ENCODE measurements around the gene SLC46A2. TPM values are rescaled to one million over a fixed set of nuclear protein-coding genes. Genes with fewer than 3 reads are reported as not detected.

Gene SLC46A2
- total RNA-seq, 5 donors from 2014 or later (not counting 1 experiment from before 2014, with no cell fraction given) = not detected

- Histone ChIP-seq H3K27ac (ENCODE audit: low read length) (no peak overlapping the region), H3K4me3 (ENCODE audit: control insufficient read depth in 1 of 2, extremely low read depth in 1 of 2, low read length in 1 of 2) (no peak overlapping the region), H3K4me1 (ENCODE audit: control insufficient read depth in 1 of 2, extremely low read depth in 1 of 2, insufficient read depth in 2 of 2, low read length in 2 of 2) (no peaks in the 10 kb centered on the region), H3K36me3 (ENCODE audit: control insufficient read depth in 2 of 2, extremely low read depth in 1 of 2, insufficient read depth in 1 of 2, low read length in 1 of 2) (peaks cover 8 to 23% of the 10 kb centered on the region in 2 donors), H3K27me3 (replicated peaks in 1 of 2; ENCODE audit: control insufficient read depth in 2 of 2, extremely low read depth in 1 of 2, insufficient read depth in 2 of 2, low read length in 1 of 2) (no peaks in the 10 kb centered on the region), H3K9me3 (no peaks in the 10 kb centered on the region)
- ATAC-seq (replicated peaks in 1 of 4) = no peak
- Mint-ChIP-seq H3K27ac (no peak overlapping the region), H3K4me1 (peaks cover 0 to 31% (median 18%) of the 10 kb centered on the region in 3 donors), H3K27me3 (no peaks in the 10 kb centered on the region), H3K36me3 (peaks cover 34% of the 10 kb centered on the region), H3K9me3 (no peaks in the 10 kb centered on the region), H3K4me3 (no peak overlapping the region)
- DNase-seq = no peak
- WGBS (ENCODE audit: insufficient coverage) = 42% methylated on average over 2 of the region's 2 CpGs
- ChIA-PET POLR2A (no interaction called here), CTCF (no interaction called here)
Measured at GRCh38 chr9:112863746-112864145, 26.9 kb downstream of the SLC46A2 start.

GRCh38 chr9:112863214-112863613 lies 27.5 kb downstream of the SLC46A2 start:
- POLR2A ChIA-PET = no interaction called here
- H3K36me3 Mint-ChIP-seq = peaks cover 29% of the 10 kb centered on the region
- H3K4me1 Mint-ChIP-seq = peaks cover 0 to 35% (median 21%) of the 10 kb centered on the region in 3 donors
- Histone ChIP-seq H3K9me3 (no peaks in the 10 kb centered on the region), H3K4me3 (ENCODE audit: control insufficient read depth in 1 of 2, extremely low read depth in 1 of 2, low read length in 1 of 2) (no peak overlapping the region), H3K27ac (ENCODE audit: low read length) (no peak overlapping the region), H3K27me3 (replicated peaks in 1 of 2; ENCODE audit: control insufficient read depth in 2 of 2, extremely low read depth in 1 of 2, insufficient read depth in 2 of 2, low read length in 1 of 2) (no peaks in the 10 kb centered on the region), H3K36me3 (ENCODE audit: control insufficient read depth in 2 of 2, extremely low read depth in 1 of 2, insufficient read depth in 1 of 2, low read length in 1 of 2) (peaks cover 8 to 18% of the 10 kb centered on the region in 2 donors), H3K4me1 (ENCODE audit: control insufficient read depth in 1 of 2, extremely low read depth in 1 of 2, insufficient read depth in 2 of 2, low read length in 2 of 2) (no peaks in the 10 kb centered on the region)
- CTCF ChIA-PET = no interaction called here
- no peak for DNase-seq
- 0% methylated on average over 2 of the region's 4 CpGs for WGBS (ENCODE audit: insufficient coverage)
- no peak overlapping the region for H3K27ac Mint-ChIP-seq
- no peaks in the 10 kb centered on the region for H3K9me3 Mint-ChIP-seq
- H3K4me3 Mint-ChIP-seq = no peak overlapping the region
- H3K27me3 Mint-ChIP-seq = no peaks in the 10 kb centered on the region
- no peak for ATAC-seq (replicated peaks in 1 of 4)

GRCh38 chr9:112861638-112862555 lies 28.8 kb downstream of the SLC46A2 start:
- H3K27me3 ChIP-seq (replicated peaks in 1 of 2; ENCODE audit: control insufficient read depth in 2 of 2, extremely low read depth in 1 of 2, insufficient read depth in 2 of 2, low read length in 1 of 2) = no peaks in the 10 kb centered on the region

GRCh38 chr9:112861155-112861554 lies 29.5 kb downstream of the SLC46A2 start:
- Mint-ChIP-seq H3K4me1 (peaks cover 0 to 35% (median 23%) of the 10 kb centered on the region in 3 donors), H3K27ac (no peak overlapping the region), H3K36me3 (peaks cover 21% of the 10 kb centered on the region), H3K27me3 (no peaks in the 10 kb centered on the region), H3K4me3 (no peak overlapping the region), H3K9me3 (no peaks in the 10 kb centered on the region)
- ChIA-PET POLR2A (interaction anchor here in 1 of 2 donors (0.9 kb wide), 1 partner anchor 189 kb away, joined by 5 read pairs; no protein-coding TSS in a partner anchor), CTCF (interaction anchor here in 1 of 2 donors (0.6 kb wide), 1 partner anchor 411 kb away, joined by 5 read pairs; no protein-coding TSS in a partner anchor)
- H3K9me3 ChIP-seq = no peaks in the 10 kb centered on the region
- H3K4me3 ChIP-seq (ENCODE audit: control insufficient read depth in 1 of 2, extremely low read depth in 1 of 2, low read length in 1 of 2) = no peak overlapping the region
- no peak overlapping the region for H3K27ac ChIP-seq (ENCODE audit: low read length)
- ATAC-seq (replicated peaks in 1 of 4) = no peak
- no peaks in the 10 kb centered on the region for H3K27me3 ChIP-seq (replicated peaks in 1 of 2; ENCODE audit: control insufficient read depth in 2 of 2, extremely low read depth in 1 of 2, insufficient read depth in 2 of 2, low read length in 1 of 2)
- H3K4me1 ChIP-seq (ENCODE audit: control insufficient read depth in 1 of 2, extremely low read depth in 1 of 2, insufficient read depth in 2 of 2, low read length in 2 of 2) = no peaks in the 10 kb centered on the region
- H3K36me3 ChIP-seq (ENCODE audit: control insufficient read depth in 2 of 2, extremely low read depth in 1 of 2, insufficient read depth in 1 of 2, low read length in 1 of 2) = peaks cover 4 to 13% of the 10 kb centered on the region in 2 donors
- WGBS (ENCODE audit: insufficient coverage) = 100% methylated on average over 1 of the region's 3 CpGs
- DNase-seq = no peak

More at GRCh38 chr9:112861638-112862555, 28.8 kb downstream of the SLC46A2 start:
- Mint-ChIP-seq H3K9me3 (no peaks in the 10 kb centered on the region), H3K4me1 (peaks cover 0 to 35% (median 23%) of the 10 kb centered on the region in 3 donors), H3K27me3 (no peaks in the 10 kb centered on the region), H3K4me3 (no peak overlapping the region), H3K27ac (no peak overlapping the region), H3K36me3 (peaks cover 23% of the 10 kb centered on the region)
- ChIA-PET POLR2A (interaction anchor here in 1 of 2 donors (0.9 kb wide), 1 partner anchor 189 kb away, joined by 5 read pairs; no protein-coding TSS in a partner anchor), CTCF (no interaction called here)
- 81% methylated on average over 17 of the region's 19 CpGs for WGBS (ENCODE audit: insufficient coverage)
- H3K36me3 ChIP-seq (ENCODE audit: control insufficient read depth in 2 of 2, extremely low read depth in 1 of 2, insufficient read depth in 1 of 2, low read length in 1 of 2) = peaks cover 4 to 18% of the 10 kb centered on the region in 2 donors
- H3K9me3 ChIP-seq = no peaks in the 10 kb centered on the region
- no peak for DNase-seq
- ATAC-seq (replicated peaks in 1 of 4) = no peak
- H3K4me1 ChIP-seq (ENCODE audit: control insufficient read depth in 1 of 2, extremely low read depth in 1 of 2, insufficient read depth in 2 of 2, low read length in 2 of 2) = no peaks in the 10 kb centered on the region
- H3K27ac ChIP-seq (ENCODE audit: low read length) = no peak overlapping the region
- H3K4me3 ChIP-seq (ENCODE audit: control insufficient read depth in 1 of 2, extremely low read depth in 1 of 2, low read length in 1 of 2) = no peak overlapping the region

- H3K27me3 Mint-ChIP-seq = no peaks in the 10 kb centered on the region
- H3K4me3 Mint-ChIP-seq = no peak overlapping the region
- no CpG with 5 or more reads among the region's 1 CpG for WGBS (ENCODE audit: insufficient coverage)
- ATAC-seq (replicated peaks in 1 of 4) (no peak), DNase-seq (no peak)
- H3K4me1 Mint-ChIP-seq = peaks cover 0 to 35% (median 23%) of the 10 kb centered on the region in 3 donors
- Histone ChIP-seq H3K27ac (ENCODE audit: low read length) (no peak overlapping the region), H3K4me1 (ENCODE audit: control insufficient read depth in 1 of 2, extremely low read depth in 1 of 2, insufficient read depth in 2 of 2, low read length in 2 of 2) (no peaks in the 10 kb centered on the region), H3K36me3 (ENCODE audit: control insufficient read depth in 2 of 2, extremely low read depth in 1 of 2, insufficient read depth in 1 of 2, low read length in 1 of 2) (peaks cover 4 to 8% of the 10 kb centered on the region in 2 donors), H3K4me3 (ENCODE audit: control insufficient read depth in 1 of 2, extremely low read depth in 1 of 2, low read length in 1 of 2) (no peak overlapping the region), H3K27me3 (replicated peaks in 1 of 2; ENCODE audit: control insufficient read depth in 2 of 2, extremely low read depth in 1 of 2, insufficient read depth in 2 of 2, low read length in 1 of 2) (no peaks in the 10 kb centered on the region), H3K9me3 (no peaks in the 10 kb centered on the region)
- H3K27ac Mint-ChIP-seq = no peak overlapping the region
- H3K9me3 Mint-ChIP-seq = no peaks in the 10 kb centered on the region
- ChIA-PET POLR2A (interaction anchor here in 1 of 2 donors (0.9 kb wide), 1 partner anchor 188 kb away, joined by 5 read pairs; no protein-coding TSS in a partner anchor), CTCF (no interaction called here)
- peaks cover 18% of the 10 kb centered on the region for H3K36me3 Mint-ChIP-seq
Measured at GRCh38 chr9:112860451-112860850, 30.2 kb downstream of the SLC46A2 start.

GRCh38 chr9:112858625-112859147 lies 32.0 kb downstream of the SLC46A2 start:
- CTCF ChIA-PET = no interaction called here

More at GRCh38 chr9:112858625-112859147, 32.0 kb downstream of the SLC46A2 start:
- Histone ChIP-seq H3K27ac (ENCODE audit: low read length) (no peak overlapping the region), H3K36me3 (ENCODE audit: control insufficient read depth in 2 of 2, extremely low read depth in 1 of 2, insufficient read depth in 1 of 2, low read length in 1 of 2) (peaks cover 4% of the 10 kb centered on the region in 2 donors), H3K4me3 (ENCODE audit: control insufficient read depth in 1 of 2, extremely low read depth in 1 of 2, low read length in 1 of 2) (no peak overlapping the region), H3K4me1 (ENCODE audit: control insufficient read depth in 1 of 2, extremely low read depth in 1 of 2, insufficient read depth in 2 of 2, low read length in 2 of 2) (no peaks in the 10 kb centered on the region), H3K9me3 (no peaks in the 10 kb centered on the region), H3K27me3 (replicated peaks in 1 of 2; ENCODE audit: control insufficient read depth in 2 of 2, extremely low read depth in 1 of 2, insufficient read depth in 2 of 2, low read length in 1 of 2) (no peaks in the 10 kb centered on the region)
- ATAC-seq (replicated peaks in 1 of 4) (no peak), DNase-seq (peak in 1 of 35 experiments; percentile 17)
- H3K9me3 Mint-ChIP-seq = no peaks in the 10 kb centered on the region
- POLR2A ChIA-PET = no interaction called here
- H3K27me3 Mint-ChIP-seq = no peaks in the 10 kb centered on the region
- 53% methylated on average over 2 of the region's 6 CpGs for WGBS (ENCODE audit: insufficient coverage)
- H3K27ac Mint-ChIP-seq = peak overlapping the region in 1 of 2 donors; percentile 8
- peaks cover 0 to 38% (median 19%) of the 10 kb centered on the region in 3 donors for H3K4me1 Mint-ChIP-seq
- H3K36me3 Mint-ChIP-seq = peaks cover 25% of the 10 kb centered on the region
- no peak overlapping the region for H3K4me3 Mint-ChIP-seq
